GM21528 (cell line): ENCODE results near the gene RABL6.
"Not testable (repeated sequence)": the region's sequence is repeated elsewhere in the genome, so short reads cannot be mapped to it uniquely, and the experiment has no call there.

Experiments used
- ATAC-seq: cut with Tn5 transposase; IDR thresholded peaks from one replicate; pipeline ENCODE4 v1.9.1; 2021; ENCODE audit warnings: mild to moderate bottlenecking, moderate library complexity; ENCODE audit not compliant: unreplicated experiment, low FRiP score

Gene RABL6, protein sequence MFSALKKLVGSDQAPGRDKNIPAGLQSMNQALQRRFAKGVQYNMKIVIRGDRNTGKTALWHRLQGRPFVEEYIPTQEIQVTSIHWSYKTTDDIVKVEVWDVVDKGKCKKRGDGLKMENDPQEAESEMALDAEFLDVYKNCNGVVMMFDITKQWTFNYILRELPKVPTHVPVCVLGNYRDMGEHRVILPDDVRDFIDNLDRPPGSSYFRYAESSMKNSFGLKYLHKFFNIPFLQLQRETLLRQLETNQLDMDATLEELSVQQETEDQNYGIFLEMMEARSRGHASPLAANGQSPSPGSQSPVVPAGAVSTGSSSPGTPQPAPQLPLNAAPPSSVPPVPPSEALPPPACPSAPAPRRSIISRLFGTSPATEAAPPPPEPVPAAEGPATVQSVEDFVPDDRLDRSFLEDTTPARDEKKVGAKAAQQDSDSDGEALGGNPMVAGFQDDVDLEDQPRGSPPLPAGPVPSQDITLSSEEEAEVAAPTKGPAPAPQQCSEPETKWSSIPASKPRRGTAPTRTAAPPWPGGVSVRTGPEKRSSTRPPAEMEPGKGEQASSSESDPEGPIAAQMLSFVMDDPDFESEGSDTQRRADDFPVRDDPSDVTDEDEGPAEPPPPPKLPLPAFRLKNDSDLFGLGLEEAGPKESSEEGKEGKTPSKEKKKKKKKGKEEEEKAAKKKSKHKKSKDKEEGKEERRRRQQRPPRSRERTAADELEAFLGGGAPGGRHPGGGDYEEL

DNA sequence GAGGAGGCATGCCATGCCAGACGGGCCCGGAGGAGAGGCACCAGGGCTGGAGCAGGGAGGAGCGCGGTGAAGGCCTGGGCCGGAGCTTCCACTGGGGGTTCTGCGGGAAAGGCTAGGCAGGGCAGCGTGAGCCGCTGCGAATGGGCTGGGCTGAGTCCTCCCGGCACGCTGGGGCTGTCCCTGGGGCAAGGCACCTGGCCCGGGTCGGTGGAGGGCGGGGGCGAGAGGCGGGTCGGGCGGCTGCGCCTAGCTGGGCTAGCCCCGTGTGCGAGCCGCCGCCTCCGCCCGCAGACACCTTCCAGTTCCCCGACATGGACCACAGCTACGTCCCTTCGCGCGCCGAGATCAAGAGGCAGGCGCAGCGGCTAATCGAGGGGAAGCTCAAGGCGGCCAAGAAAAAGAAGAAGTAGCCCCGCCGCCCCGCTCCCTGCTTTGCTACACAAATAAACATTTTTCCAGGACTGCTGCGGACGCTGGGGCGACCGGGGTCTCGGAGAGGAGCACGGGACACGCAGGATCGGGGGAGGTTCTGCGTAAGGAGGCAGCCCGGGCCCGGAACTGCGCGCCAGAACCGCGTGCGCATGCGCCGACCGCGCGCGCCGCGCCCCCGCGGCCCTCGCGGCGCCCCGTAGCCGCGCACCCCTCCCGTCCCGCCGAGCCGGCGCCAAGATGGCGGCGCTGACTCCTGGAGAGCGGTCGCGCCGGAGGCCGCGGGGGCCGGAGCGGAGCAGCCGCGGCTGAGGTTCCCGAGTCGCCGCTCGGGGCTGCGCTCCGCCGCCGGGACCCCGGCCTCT, at the start of gene RABL6:
TSS of gene RABL6 (plus strand) at position 668 of the 794 bp plus-strand sequence. CDS start 249 bp downstream, outside the sequence.
- ATAC-seq = peak; percentile 62

DNA sequence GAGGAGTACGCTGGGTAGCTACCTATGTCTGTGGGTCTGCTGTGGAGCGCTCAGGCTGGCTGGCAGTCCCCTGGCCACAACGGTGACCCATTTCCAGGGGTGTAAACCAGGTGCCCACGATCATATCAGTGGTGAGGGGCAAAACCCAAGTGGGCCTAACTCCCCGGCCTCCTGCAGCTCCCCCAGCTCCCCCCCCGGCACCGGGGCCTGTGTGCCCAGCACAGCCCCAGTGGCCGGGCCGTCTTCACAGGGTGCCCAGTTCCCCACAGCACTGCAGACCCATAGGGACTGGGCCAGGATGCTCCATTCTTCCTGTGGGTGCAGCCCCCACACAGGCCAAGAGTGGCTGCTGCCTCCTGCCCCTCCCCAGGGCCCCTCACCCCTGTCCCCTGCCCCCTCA, 48.7 kb upstream of the RABL6 start:
- ATAC-seq = no peak

DNA sequence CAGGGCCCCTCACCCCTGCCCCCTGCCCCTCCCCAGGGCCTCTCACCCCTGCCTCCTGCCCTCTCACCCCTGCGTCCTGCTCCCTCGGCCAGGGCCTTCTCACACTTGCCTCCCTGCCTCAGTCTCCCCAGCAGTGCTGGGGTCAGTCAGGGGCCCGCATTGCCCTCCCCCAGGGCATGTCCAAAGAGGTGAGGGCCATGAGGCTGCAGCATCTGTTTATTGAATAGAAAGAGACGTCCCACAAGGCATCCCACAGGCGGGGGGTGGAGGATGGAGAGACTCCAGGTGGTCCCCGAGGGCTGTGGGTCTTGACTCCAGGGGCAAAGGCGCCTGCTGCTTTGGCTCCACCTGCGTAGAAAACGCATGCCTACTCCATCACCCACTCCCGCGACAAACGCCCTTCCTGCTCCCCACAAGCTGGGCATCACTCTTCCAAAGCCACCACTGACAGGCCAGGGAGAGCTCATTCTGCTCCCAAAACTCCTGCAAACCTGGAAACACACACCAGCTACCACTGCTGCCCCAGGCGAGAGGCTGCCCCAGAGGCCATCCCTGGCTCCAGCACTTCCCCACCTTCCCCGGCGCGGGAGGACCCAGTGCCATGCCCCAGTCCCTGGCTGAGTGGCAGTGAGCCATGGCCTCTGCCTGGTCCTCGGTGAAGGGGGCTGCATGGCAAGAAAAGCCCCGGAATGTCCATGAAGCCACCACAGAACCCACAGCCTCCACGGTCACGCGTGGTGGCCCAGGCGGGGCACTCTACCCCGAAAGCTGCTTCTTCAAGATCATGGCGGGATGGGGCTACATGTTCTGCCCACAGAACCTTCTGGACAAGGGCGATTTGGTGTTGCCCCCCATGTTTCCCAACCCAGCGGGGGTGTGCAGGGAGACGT, 48.1 kb upstream of the RABL6 start:
- no peak for ATAC-seq

DNA sequence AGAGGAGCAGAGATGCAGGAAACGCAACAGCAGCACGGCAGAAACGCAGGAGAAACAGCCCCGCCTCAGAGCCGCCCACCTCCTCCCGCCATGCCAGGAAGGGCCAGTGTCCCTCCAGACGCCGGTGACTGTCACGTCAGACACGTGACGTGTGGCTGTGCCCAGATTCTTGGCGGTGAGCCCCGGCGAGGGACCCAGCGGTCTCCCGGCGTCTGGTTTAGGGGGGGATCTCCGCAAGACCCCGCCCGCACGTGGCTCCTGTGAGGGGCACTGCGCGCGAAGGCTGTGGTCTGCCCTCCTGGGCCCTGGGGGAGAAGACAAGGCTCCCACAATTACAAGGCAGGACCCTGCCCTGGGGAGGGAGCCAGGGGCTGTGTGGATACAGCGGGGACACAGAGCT, 47.3 kb upstream of the RABL6 start:
- ATAC-seq = no peak

DNA sequence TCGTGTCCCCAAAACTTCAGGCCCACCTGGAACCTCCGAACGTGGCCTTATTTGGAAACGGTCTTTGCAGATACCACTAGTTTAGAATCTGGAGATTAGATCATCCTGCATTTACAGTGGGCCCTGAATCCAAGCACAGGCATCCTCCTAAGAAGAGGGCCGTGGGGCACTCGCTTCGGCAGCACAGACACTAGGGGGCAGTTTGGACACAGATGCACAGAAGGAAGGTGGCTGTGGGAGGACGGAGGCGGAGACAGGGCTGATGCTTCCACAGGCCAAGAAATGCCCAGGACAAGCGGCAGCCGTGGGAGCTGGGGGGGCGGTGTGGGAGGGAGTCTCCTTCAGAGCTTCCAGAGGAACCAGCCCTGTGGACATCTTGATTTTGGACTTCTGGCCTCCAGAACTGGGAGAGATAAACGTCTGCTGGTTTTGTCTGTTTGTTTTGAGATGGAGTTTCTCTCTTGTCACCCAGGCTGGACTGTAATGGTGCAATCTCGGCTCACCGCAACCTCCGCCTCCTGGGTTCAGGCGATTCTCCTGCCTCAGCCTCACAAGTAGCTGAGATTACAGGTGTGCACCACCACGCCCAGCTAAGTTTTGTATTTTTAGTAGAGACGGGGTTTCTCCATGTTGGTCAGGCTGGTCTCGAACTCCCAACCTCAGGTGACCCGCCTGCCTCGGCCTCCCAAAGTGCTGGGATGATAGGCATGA, 46.8 kb upstream of the RABL6 start:
- ATAC-seq = not testable (repeated sequence)

DNA sequence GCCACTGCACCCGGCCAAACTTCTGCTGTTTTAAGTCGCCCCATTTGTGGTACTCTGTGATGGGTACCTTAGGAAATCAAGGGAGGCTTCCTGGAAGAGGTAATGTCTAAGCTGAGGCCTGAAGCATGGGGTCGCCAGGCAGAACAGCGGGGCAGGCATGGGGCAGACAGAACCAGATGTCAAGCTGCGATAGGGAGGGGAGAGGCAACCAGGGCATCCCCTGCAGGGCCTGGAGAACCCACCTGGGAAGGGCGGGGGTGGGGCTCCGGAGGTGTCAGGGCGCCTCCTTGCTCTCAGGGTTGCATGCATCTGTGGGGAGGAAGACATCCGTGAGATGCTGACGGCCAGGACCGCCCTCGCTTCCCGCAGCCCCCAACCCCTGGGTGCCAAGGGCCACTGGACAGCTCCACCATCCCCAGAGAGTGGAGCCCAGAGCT, 46.2 kb upstream of the RABL6 start:
- no peak for ATAC-seq

DNA sequence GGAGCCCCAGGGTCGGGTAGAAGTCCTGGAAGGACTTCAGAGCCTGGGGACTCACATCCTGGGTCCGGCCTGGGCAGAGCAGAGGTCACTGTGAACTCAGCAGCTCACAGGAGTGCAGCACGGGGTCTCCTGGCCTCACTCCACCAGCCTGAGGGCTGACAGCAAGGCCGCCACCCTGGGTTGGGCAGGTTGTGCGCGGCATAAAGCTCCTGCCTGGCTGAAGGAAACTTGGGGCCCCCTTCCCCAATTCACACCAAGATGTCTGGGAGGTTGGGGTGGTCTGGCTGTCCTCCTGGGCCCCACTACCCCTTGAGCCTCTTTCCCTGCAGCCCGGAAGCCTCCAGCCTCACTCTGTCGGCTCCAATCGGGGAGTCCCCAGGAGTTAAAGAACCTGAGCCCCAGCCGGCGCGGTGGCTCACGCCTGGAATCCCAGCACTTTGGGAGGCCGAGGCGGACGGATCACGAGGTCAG, 45.5 kb upstream of the RABL6 start:
- ATAC-seq = no peak

DNA sequence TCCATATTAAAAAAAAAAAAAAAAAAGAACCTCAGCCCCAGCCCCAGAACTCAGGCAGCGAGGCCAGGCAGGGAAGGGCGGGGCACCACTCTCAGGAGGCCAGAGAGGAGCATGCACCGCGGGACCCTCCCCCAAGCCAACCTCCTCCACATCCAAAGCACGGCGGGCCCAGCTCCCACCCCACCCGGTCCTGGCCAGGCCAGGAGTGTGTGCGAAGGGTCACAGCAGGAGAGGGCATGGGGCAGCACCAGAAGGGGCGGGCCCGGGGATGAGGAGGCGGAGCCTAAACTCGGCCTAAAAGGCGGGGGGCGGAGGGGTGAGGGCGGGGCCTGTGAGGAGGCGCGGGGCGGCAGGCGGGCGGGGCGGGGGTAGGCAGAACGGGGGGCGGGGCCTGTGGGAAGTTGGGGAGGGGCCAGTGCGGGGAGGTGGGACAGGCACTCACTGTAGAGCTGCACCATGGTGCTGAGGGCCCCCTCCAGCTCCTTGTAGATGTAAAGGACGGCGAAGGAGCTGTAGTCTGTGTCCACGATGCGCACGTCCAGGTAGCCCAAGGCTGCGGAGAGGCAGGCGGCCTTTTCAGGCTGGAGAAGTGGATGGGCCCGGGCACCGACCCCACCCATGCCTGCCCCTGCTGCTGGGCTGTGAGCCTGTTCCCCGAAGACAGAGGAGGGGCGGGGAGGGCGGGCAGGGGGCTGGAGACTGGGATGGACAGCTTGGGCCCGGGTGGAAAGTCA, 44.7 kb upstream of the RABL6 start:
- ATAC-seq = no peak

DNA sequence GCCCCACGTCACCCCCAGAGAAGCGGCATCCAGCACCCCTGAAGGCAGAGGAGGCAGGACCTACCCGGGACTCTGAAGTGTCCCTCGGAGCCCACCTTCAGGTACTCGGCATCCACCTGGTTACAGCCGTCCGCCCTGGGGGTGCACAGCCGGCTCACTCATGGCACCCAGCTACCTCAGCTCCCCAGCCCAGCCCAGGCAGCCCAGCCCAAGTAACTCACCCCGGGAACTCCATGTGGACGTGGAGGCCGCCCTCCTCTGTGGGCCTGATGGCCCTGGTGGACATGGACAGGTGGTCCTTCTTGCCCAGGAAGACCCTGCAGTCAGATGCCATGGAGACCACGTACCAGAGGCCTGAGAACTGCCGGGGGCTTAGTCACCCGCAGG, 44.1 kb upstream of the RABL6 start:
- ATAC-seq = no peak

DNA sequence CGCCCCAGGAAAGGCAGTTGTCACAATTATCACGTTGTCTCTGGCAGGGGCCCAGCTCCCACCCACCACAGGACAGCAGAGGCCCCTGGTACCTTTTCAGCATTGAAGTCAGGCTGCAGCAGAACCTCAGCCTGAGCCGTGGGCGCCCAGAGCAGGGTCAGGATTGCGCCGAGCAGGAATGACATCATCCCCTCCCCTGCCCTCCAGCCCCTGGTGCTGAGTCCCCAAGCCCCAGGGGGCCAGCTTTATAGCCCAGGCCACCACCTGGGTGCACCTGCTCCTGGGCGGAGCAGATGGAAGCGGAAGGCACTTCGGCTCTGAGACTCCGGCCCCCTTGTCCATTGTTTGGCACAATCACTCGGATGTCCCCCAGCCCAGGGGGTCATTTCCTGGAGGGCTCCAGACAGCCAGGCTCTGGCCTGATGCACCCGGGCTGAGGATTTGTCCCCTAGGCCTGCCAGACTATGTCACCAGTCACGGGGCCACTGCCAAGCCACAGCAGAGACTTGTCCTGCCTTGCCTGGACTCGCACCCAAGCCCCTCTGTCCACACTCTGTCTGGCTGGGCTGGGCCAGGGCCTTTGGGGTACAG, 43.4 kb upstream of the RABL6 start, which contains the start of gene LCN15:
TSS of gene LCN15 (minus strand) at position 218 of the 591 bp plus-strand sequence. CDS start at position 188, 30 bp downstream.
- ATAC-seq = no peak

DNA sequence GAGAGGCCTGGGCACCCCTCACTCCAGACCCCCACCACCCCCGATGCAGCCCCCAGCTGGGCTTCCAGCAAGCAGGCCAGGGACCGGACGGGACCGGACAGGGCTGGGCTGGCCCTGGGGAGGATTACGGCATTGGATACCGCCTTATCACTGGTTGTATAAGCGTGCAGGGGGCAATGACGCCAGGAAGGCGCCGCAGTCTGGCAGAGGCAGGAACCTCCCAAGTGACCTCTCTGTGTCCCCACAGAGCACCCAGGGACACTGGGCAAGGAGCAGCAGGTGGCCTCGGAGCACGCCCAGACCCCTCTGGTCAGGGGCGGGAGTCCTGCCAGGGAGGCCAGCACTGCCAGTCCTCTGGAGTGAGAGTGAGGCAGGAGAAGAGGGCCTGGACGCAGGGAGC, 42.7 kb upstream of the RABL6 start:
- no peak for ATAC-seq

DNA sequence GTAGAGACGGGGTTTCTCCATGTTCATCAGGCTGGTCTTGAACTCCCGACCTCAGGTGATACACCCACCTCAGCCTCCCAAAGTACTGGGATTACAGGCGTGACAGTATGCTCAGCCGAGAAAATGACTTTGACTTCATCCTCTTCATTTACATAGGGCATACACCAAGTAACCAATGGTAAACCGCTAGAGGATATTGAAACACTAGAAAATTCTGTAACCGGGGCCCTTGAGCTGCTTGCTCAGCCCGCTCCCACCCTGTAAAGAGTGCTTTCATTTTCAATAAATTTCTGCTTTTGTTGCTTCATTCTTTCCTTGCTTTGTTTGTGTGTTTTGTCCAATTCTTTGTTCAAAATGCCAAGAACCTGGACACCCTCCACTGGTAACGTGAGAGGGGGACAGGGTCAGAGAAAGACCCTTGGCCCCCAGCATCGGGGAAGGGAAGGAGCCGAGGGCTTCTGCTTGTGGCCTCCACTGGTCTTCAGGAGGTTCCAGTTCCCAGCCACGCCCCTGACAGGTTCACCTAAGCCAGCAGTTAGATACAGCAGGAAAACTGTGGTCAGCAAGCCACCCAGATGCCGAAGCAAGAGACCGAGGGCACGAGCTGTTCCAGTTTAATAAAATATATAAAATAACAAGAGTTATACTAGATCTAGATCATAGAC, 41.9 kb upstream of the RABL6 start:
- ATAC-seq = peak; percentile 72

DNA sequence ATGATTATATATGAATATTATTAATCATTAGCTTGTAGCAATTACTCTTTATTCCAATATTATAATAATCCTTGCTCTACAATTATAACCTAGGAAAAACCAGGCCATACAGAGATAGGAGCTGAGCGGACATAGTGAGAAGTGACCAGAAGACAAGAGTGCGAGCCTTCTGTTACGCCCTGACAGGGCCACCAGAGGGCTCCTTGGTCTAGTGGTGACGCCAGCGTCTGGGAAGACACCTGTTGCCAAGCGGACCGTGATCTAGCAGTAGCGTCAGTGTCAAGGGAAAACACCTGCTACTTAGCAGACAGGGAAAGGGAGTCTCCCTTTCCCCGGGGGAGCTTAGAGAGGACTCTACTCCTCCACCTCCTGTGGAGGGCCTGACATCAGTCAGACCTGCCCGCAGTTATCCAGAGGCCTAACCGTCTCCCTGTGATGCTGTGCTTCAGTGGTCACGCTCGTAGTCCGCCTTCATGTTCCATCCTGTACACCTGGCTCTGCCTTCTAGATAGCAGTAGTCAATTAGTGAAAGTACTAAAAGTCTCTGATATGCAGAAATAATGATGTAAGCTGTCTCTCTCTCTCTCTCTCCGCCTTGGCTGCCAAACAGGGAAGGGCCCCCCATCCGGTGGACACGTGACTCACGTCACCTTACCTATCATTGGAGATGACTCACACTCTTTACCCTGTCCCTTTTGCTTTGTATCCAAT, 41.2 kb upstream of the RABL6 start:
- not testable (repeated sequence) for ATAC-seq

DNA sequence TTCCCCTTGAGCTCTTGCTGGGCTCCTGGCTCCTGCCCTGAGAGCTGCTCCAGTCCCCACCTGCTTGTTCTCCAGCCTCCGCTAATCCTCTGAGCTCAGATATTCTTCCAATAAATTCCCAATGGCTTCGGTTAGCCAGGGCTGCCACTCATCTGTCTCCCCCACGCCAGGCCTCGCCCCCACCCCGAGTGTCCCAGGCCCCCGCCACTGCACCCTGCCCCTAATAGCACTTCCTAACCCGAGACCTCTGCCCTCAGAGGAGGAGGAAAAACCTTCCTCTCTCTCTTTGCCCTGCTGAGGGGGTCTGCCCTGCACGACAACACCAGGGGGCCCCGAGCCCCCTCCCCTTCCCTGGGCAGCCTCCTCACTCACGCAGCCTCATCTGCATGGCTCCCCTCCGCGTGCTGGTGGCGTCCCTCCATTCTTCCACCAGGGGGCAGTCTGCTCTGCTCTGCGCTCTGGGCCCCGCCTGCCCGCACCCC, 38.0 kb upstream of the RABL6 start:
- ATAC-seq = no peak

DNA sequence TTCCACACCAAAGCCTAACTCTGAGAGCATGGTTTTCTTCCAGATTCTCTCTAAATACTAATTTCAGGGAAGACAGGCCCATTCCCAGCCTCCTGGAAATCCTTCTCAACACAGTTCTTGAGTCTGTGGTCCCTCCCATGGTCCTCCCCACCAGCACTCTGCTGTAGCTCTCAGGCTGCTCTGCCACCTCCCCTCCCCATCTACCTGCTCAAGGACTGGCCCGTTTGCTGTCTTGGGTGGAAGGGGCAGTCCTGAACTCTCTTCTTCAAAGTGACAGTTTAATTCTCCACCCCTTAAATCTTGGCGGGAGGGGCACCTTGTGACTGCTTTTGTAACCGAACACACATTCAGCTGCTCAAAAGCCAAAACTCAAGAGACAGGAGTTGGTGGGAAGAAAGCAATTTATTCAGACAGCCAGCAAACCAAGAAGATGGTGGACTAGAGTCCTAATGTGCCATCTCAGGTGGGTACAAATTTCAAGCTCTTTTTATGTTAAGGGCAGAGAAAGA, 35.8 kb upstream of the RABL6 start:
- no peak for ATAC-seq

DNA sequence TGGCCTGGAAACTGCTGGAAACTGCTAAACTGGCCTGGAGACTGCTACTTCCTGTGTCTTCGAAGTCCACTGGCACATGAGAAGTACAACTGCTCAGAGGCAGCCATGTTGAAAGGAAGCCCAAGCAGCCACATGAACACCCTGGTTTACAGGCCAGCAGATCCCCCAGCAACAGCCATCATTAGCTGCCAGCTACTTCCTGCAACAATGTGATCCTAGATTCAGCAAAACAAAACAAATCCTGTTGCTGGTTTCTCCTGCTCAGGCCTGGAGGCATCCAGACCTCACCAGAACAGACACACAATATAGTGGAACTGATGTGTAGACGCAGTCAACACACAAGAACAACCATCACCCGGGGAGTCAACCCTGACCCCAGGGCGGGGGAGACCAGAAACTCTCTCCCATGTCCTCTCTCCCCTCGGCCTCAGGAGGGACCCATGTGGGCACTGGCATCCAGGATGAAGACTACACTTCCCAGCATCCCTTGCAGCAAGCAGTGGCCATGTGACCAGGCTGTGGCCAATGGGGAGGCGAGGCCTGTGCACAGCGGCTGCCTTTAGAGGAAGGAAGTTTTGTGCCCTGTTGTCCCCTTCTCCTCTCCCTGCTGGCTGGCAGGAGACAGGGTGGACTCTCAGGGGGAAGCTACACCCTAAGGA, 34.2 kb upstream of the RABL6 start:
- ATAC-seq = no peak
